GM12872 (cell line): ENCODE results near the gene ZNF438.

Source experiments
- CTCF ChIP-seq: IDR thresholded peaks from 3 replicates; pipeline ENCODE4 v1.5.1; 2011; ENCODE audit warnings: low read depth, mild to moderate bottlenecking, low read length, moderate library complexity; ENCODE audit not compliant: insufficient read depth

The ZNF438 gene

GRCh38 chr10:30854656-30855055 is 177.0 kb downstream of the ZNF438 start:
- TF ChIP-seq CTCF = no peak

- no peak for TF ChIP-seq CTCF
These were observed 178.6 kb downstream of the ZNF438 start for GRCh38 chr10:30853066-30853465.

- no peak for TF ChIP-seq CTCF
These were observed 180.9 kb downstream of the ZNF438 start for GRCh38 chr10:30850776-30851175.

GRCh38 chr10:30849231-30850035 is 182.2 kb downstream of the ZNF438 start:
- TF ChIP-seq CTCF = no peak

- no peak for TF ChIP-seq CTCF
These were observed 183.2 kb downstream of the ZNF438 start for GRCh38 chr10:30848396-30849032.

- TF ChIP-seq CTCF = no peak
These were observed 184.0 kb downstream of the ZNF438 start for GRCh38 chr10:30847642-30848041.

- TF ChIP-seq CTCF = no peak
These were observed 184.5 kb downstream of the ZNF438 start for GRCh38 chr10:30847199-30847598.
